ENCODE measurements around the gene STXBP1. TPM values are rescaled to one million over a fixed set of nuclear protein-coding genes. Genes with fewer than 3 reads are reported as not detected.

Gene STXBP1
- total and polyA plus RNA-seq, 2 of the 8 experiments (the other 6 are each of a cell fraction or from before 2014, with no cell fraction given): 11.5 to 60.9 TPM

GRCh38 chr9:127568618-127568970 lies 43.5 kb upstream of the STXBP1 start:
- Histone ChIP-seq H2BK20ac (ENCODE audit: low read length) (no peak overlapping the region), H3K23me2 (ENCODE audit: low read depth, low read length) (peaks cover 15% of the 10 kb centered on the region; the same call in 1 of the 2 replicates), H2BK12ac (ENCODE audit: low read depth, low read length) (no peak overlapping the region), H3K27ac (ENCODE audit: low read depth, low read length) (peak overlapping the region; percentile 18; the same call in 1 of the 2 replicates), H4K8ac (ENCODE audit: extremely low read depth, insufficient read depth, low read length) (peak overlapping the region; percentile 57; the same call in 1 of the 2 replicates), H3K79me1 (ENCODE audit: low read depth, low read length) (peaks cover 5% of the 10 kb centered on the region; the same call in 1 of the 2 replicates), H3K36me3 (ENCODE audit: control insufficient read depth in 2 of 4, insufficient read depth in 4 of 4, low read length in 3 of 4) (no peaks in the 10 kb centered on the region), H2BK15ac (ENCODE audit: low read length) (no peak overlapping the region), H2AK5ac (ENCODE audit: low read depth, low read length) (no peak overlapping the region), H4K91ac (replicated peaks; ENCODE audit: insufficient read length, low read length) (no peak overlapping the region), H4K20me1 (replicated peaks in 1 of 2; ENCODE audit: control insufficient read depth in 1 of 2, insufficient read depth in 2 of 2, low read length in 2 of 2) (peaks cover 0 to 4% of the 10 kb centered on the region in 2 experiments), H3K4me1 (replicated peaks in 1 of 4; ENCODE audit: control insufficient read depth in 3 of 4, insufficient read depth in 4 of 4, low read length in 3 of 4) (peaks cover 0 to 16% (median 15%) of the 10 kb centered on the region in 4 experiments; a peak in 6 of 7 replicates), H3K79me2 (ENCODE audit: control insufficient read depth in 1 of 2, insufficient read depth in 2 of 2, low read length in 2 of 2) (peaks cover 0 to 35% of the 10 kb centered on the region in 2 experiments; a peak in 2 of 4 replicates), H3K56ac (replicated peaks; ENCODE audit: insufficient read length, low read depth, low read length) (peak overlapping the region; percentile 55), H3K18ac (ENCODE audit: extremely low read depth, low read length) (peak overlapping the region; percentile 60), H3K9me3 (ENCODE audit: insufficient read depth in 2 of 2, low read depth in 1 of 2, low read length in 1 of 2) (no peaks in the 10 kb centered on the region), H2BK5ac (ENCODE audit: low read depth, low read length) (no peak overlapping the region), H3K14ac (ENCODE audit: insufficient read length) (no peak overlapping the region), H3K27me3 (replicated peaks in 1 of 4; ENCODE audit: control insufficient read depth in 3 of 4, extremely low read depth in 1 of 4, insufficient read depth in 3 of 4, low read length in 3 of 4) (peaks cover 0 to 5% (median 2%) of the 10 kb centered on the region in 4 experiments; a peak in 3 of 7 replicates), H2AFZ (ENCODE audit: low read length) (no peak overlapping the region), H3K23ac (ENCODE audit: insufficient read length) (no peak overlapping the region), H3K4ac (replicated peaks; ENCODE audit: insufficient read length, low read depth, low read length) (no peak overlapping the region), H3K4me3 (ENCODE audit: extremely low read depth in 1 of 4, insufficient read depth in 2 of 4, low read depth in 3 of 4, low read length in 4 of 4) (peak overlapping the region; percentile 54 to 93 (median 72)), H3K9ac (replicated peaks in 1 of 4; ENCODE audit: extremely low read depth in 1 of 4, low read depth in 3 of 4, low read length in 3 of 4) (peak overlapping the region in 3 of 4 experiments; percentile 34 to 93 (median 58); a peak in 5 of 7 replicates), H3K4me2 (ENCODE audit: insufficient read depth in 1 of 2, low read depth in 2 of 2, low read length in 2 of 2) (peak overlapping the region; percentile 80 to 89), H4K5ac (ENCODE audit: insufficient read length, low read depth, low read length) (no peak overlapping the region), H2BK120ac (replicated peaks; ENCODE audit: low read depth, low read length) (no peak overlapping the region)
- ChIA-PET POLR2A (ENCODE audit: partially characterized antibody) (interaction anchor here (0.9 to 2.8 kb wide), 6 partner anchors 9 to 119 kb away, joined by 3 to 14 read pairs (median 6); no protein-coding TSS in a partner anchor), CTCF (ENCODE audit: partially characterized antibody) (interaction anchor here (1.0 to 2.0 kb wide), 3 partner anchors 17 to 78 kb away, joined by 4 to 8 read pairs (median 7); no protein-coding TSS in a partner anchor)
- FAIRE-seq (no peak), DNase-seq (ENCODE audit: low read depth in 1 of 2, low spot score in 2 of 2) (no peak)
- WGBS, 2 experiments (ENCODE audit: extremely low coverage in 1 of 2, insufficient coverage in 1 of 2, insufficient read length in 1 of 2, insufficient replicate concordance in 2 of 2, low coverage in 1 of 2, low lambda C conversion rate in 2 of 2, missing lambda C conversion rate in 1 of 2): 1% methylated on average over 11 of the region's 50 CpGs; no CpG with 5 or more reads in 1 of the 2 experiments
- no peak for TF ChIP-seq JUND (IDR thresholded peaks at IDR 0.05; ENCODE audit: low read length)
- no peak for TF ChIP-seq ASH2L (IDR thresholded peaks at IDR 0.05; ENCODE audit: low read length)
- no peak for TF ChIP-seq ZNF274 (IDR thresholded peaks at IDR 0.05; ENCODE audit: borderline replicate concordance, extremely low read depth, low read length)
- no peak for TF ChIP-seq SRF (IDR thresholded peaks at IDR 0.05; ENCODE audit: low read depth, low read length)
- no peak for TF ChIP-seq EGR1 (IDR thresholded peaks at IDR 0.05; ENCODE audit: borderline replicate concordance, low read depth, low read length)
- TF ChIP-seq TAF7 (optimal IDR thresholded peaks at IDR 0.05; ENCODE audit: borderline replicate concordance, low read depth, low read length): no peak
- TF ChIP-seq GTF2F1 (IDR thresholded peaks at IDR 0.05; ENCODE audit: borderline replicate concordance, low read depth, low read length): no peak
- TF ChIP-seq TBP (IDR thresholded peaks at IDR 0.05; ENCODE audit: low read depth, low read length): no peak
- no peak for TF ChIP-seq POLR2A (IDR thresholded peaks at IDR 0.05; ENCODE audit: control extremely low read depth in 1 of 2, low read depth in 2 of 2, low read length in 2 of 2)
- peak; percentile 31; the same call in 1 of the 2 replicates for TF ChIP-seq GABPA (IDR thresholded peaks at IDR 0.05; ENCODE audit: borderline replicate concordance, insufficient read depth, low read length)
- peak; percentile 7 for TF ChIP-seq EZH2 (IDR thresholded peaks at IDR 0.05; ENCODE audit: low read depth, low read length, severe bottlenecking)
- no peak for TF ChIP-seq PHF8 (conservative IDR thresholded peaks at IDR 0.05; ENCODE audit: low read depth, low read length)
- TF ChIP-seq SIX5 (IDR thresholded peaks at IDR 0.05; ENCODE audit: low read depth, low read length): no peak
- TF ChIP-seq SP2 (IDR thresholded peaks at IDR 0.05; ENCODE audit: low read length): no peak
